Activated CD4-positive, alpha-beta T cell treated with anti-CD3 and anti-CD28 coated beads for 48 hours (primary cell): ENCODE measurements around the gene AHSG.

ENCODE experiments used
- DNase-seq: peaks from one replicate; pipeline ENCODE4 v3.0.0-alpha.2; 2020

AHSG gene

DNA sequence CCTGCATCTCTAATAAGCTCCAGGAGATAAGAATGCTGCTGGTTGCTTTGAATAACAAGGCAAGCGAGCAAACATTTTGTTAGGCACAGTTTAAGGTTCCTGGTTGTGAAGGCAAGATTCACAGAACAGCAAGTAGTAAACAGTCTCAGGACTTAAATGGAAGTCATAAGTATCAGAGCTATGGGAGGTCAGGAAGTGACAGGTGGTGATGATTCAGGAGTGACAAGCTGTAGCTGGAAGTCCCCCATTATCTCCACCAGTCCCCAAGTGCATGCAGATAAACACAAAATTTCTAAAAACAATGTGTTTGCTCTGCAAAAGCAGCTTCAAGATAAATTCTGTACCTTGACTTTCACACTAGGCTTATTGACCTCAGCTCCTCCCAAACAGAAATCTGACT, 30.6 kb downstream of the AHSG start:
- peak; percentile 15 for DNase-seq

DNA sequence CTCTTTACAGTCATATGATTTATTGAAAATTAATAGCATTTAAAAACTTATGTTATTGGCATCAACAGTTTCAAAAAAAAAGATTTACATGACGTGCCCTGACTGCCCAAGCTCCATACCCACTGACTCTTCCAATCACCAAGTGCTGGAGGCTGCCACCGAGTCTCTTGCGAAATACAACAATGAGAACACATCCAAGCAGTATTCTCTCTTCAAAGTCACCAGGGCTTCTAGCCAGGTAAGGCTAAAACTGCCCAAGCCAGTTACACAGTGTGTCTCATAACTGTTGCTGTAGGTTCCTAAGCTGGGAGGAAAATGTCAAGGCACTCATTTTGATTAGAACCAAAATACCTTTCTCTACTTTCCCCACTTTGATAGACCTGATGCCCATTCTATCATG, 31.8 kb downstream of the AHSG start:
- no peak for DNase-seq

DNA sequence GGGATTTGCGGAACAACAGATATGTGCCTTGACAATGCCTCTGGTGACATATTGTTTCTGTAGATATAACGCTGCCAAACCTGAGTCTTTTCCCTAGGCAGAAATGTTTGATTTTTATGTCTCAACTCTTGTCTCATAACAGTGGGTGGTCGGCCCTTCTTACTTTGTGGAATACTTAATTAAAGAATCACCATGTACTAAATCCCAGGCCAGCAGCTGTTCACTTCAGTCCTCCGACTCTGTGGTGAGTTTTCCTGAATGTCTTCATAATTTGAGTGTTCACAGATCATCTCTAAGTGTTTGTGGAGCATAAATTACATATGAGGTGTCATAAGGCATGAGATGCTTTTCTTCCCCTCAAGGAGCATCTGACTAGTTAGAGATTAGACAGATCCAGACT, 33.2 kb downstream of the AHSG start:
- no peak for DNase-seq

DNA sequence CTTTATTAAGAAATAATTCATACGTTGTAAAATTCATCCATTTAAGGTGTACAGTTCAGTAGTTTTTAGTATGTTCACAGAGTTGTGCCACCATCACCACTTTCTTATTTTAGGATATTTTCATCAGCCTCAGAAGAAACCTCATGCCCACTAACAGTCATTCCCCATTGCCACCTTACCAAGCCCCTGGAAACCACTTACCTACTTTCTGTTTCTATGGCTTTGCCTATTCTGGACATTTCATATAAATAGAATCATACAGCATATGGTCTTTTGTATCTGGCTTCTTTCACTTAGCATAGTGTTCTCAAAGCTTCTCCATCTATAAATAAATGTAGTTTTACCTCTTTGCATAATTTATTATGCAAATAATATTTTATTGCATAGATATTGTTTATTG, 34.0 kb downstream of the AHSG start:
- DNase-seq = no peak

DNA sequence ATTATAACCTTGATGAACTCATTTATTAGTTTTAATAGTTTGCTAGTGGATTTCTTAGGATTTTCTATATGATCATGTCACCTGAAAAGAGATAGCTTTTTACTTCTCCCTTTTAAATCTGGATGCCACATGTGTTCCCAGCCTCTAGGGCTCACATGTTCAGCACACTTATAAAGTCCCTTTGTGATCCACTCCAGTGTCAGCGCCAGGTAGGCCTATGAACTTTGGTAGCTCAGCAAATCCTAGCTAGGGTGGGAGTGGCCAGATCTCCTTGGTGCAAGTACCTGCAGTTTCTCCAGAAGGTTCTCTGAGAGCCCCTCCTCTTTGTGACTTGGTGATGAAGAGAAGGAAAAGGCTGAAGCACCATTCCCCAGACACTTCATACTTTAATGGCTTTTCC, 36.0 kb downstream of the AHSG start:
- no peak for DNase-seq

DNA sequence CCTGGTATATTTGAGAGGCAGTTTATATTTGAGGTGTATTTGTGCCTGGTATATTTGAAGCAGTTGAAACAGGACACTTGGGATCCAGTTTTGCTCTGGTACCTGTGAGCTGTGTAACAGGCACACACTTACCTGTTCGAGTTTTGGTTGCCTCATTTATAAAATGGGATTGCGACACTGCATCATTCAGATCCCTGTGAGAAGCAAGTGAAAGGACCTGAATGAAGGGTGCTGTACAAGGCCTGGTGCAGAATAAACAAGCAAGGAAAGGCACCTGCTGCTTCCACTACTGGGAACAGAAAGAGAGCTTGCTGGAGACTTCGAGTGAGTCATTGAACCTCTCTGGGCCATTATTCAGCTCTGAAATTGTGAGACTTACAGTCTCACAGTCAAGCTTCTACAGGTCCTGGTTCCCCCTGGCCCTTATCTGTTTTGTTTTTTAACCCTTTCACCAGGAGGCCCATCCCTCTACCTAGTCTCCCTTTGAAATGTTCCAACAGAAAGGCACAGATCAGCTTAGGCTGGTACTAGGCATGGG, 38.9 kb downstream of the AHSG start:
- no peak for DNase-seq

DNA sequence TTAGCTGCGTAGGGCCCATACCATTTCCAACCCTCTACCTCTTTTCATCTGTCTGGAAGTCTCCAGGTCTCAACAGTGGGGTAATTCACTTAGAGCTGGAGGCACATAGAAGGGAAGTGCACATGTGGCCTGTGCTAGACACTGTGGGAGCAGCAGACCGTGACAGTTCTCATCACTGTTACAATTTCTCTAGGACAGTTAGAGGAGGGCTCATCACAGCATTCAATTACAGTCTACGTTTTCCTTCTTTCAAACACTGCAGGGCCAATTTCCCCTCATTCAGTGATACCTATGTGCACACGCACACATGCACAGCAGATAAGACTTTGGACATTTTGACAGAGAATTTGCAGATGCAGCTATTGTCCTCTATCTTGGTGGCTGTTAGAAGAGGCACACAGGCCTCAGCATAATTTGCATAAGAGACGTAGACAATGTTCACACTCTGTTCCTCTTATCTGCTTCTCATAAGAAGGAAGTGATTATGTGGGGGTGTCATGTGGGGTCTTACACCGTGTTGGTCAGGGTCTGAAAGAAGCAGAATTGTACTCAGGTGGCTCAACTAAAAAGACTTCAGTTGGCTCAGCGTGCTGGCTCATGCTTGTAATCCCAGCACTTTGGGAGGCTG, 40.3 kb downstream of the AHSG start:
- DNase-seq = no peak

DNA sequence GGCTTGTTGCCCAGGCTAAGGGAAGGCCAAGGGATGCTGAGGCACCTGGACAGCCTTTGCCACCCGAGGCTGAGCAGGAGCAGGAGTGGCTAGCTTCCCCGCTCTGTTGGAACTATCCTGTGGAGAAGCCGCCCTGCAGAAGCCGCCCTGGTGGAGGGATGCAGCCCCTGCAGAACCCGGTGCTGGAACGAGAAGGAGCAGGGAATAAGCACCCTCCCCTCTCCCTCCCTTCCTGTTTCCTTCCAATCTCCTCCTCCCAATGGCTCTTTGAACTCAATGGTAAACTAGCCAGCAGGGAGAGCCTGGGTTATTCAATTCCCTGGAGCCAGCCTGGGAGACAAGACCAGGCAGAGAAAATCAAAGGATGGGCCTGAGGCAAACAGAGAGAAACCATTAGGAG, 41.1 kb downstream of the AHSG start:
- DNase-seq = no peak

DNA sequence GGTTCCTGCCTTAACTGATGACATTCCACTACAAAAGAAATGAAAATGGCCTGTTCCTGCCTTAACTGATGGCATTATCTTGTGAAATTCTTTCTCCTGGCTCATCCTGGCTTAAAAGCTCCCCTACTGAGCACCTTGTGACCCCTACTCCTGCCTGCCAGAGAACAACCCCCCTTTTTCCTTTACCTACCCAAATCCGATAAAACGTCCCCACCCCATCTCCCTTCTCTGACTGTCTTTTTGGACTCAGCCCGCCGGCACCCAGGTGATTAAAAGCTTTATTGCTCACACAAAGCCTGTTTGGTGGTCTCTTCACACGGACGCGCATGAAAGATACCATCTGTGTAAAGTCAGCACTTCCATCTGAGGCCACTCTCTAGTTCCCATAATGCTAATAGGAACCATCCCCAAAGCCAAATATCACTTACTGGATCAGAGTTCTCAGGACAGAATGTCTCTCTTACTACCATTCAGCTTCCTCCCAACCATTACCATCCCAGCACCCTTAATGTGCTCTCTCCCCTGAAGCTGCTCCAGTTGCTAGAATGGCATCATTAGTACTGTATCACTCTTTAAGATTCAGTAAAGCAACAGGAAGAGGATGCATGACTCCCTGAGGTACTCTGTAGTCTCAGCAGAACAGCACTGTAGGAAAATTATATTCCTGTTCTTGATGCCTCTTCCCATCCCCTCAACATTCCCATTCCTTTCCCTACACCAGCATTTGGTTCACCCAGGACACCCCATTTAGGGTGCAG, 50.7 kb downstream of the AHSG start:
- no peak for DNase-seq

DNA sequence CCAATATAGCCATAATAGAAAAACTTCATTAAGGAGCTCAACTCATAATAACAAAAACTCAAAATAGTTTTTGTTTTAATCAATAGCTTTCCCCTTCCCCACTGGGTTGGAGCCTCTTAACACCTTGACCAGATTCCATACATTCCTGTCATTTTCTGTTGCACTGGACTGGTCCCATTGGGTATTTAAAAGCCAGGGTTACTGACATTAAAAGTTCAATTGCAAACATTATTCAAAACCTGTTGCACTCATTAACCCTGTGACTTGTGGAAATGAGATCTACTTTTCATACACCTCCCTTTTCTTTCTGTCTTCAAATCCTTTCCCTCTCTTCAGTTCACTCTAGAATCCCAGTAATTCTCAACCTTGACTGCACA, 51.2 kb downstream of the AHSG start:
- no peak for DNase-seq

DNA sequence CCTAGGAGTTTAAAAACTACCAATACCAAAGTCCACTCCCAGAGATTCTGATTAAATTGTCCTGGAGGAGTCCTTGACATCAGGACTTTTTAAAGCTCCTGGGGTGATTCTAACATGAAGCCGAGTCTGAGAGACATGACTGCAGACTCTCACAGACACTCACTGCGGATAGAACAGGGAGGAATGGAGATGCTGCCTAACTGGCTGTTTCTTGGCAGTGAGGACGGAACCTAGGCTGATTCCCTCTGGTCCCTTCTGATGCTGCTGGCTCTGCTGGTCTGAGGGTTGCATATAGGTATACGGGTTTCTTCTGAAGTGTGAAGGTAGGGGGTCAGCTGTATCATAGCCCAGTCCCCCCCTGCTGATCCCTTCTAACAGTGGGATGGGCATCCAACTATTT, 51.6 kb downstream of the AHSG start:
- no peak for DNase-seq

DNA sequence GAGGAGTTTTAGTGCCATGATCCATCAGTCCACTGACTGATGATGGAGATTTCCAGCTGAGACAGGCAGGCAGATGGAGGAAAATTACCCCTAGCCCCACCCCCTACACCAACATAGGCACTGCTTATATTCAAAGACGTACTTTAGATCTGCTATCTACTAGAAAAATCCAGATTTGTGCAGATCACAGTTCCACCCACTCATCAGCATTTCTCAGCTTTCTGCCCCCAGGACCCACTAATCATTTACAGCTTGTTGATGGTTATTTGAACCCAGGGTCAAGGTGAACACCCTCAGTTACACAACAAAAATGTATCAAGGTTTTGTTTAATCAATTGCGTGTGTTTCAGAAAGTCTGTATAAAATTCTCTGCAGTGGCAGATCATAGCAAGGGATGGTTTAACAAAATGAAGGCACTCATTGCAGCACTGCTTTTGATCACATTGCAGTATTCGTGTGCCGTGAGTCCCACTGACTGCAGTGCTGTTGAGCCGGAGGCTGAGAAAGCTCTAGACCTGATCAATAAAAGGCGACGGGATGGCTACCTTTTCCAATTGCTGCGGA, 52.8 kb downstream of the AHSG start, which contains the start of gene HRG:
HRG (plus strand) TSS at position 390 of the 564 bp plus-strand sequence; CDS start at position 408, 18 bp downstream.
- no peak for DNase-seq

DNA sequence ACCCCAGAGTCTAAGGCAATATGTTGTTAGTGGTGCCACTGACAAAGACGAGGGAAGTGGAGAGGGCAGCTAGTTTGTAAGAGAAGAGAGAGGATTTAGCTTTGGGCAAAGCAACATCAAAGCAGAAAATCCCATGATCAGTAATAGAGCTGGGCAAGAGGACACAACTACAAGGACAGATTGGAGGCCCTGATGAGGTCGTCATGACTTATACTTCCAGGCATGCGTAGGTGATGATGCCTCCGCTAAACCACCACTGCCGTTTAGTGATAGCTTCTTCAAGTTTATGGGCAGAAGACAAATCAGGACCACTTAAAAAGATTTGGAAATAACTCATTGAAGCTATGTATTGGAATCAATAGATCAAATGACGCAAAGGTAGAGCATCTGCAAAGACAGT, 55.6 kb downstream of the AHSG start:
- DNase-seq = no peak

DNA sequence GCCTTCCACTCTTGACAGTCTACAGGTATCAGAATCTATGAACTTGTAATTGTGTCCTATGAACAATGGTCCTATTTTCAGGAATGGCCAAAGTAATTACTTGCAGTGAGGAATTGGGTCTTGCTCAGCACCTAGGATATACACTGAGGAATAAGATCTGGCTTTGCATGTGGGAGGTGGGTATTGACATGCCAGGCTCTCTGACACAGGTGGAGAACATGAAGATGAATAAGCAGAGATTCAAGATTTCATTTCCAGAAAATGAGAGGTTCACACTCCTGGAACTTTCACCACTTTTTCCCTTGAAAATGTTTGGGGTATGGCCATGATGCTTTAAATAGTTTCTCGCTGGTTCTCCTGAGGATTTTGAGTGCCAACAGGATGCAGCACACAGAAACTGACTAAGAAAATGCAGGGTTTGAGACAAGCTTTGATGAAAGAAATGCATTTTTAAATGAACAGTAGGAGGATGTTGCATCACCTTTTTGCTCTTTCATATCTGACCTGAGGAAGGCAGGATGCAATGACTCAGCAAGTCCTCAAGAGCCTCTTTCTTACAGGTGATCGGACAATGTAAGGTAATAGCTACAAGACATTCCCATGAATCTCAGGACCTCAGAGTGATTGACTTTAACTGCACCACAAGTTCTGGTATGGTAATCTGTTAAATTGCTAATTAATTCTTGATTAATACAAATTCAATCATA, 56.7 kb downstream of the AHSG start:
- DNase-seq = no peak

DNA sequence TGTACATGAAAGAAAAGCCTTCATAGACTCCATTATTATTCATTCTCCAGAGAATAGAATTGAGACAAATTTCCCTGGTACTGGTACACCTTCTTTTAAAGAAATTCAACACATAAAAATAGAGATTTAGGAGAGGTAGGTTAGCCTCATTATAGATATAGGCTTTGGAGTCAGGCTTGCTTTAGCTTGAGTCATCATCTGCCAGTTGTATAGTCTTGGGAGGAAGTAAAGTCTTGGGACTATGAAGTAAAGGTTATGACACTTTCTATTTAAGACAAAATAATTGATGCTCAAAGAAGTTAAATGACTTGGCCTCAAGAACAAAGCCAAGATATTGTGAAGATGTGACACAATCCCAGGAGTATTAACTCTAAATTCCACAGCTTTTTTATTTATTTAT, 57.3 kb downstream of the AHSG start:
- no peak for DNase-seq
